Measurements from ENCODE around the gene NDUFB11.

NDUFB11 gene

GRCh38 chrX:47176101-47176740 lies 31.7 kb upstream of the NDUFB11 start:
- H3K27ac ChIP-seq = no peak overlapping the region
- no peak for DNase-seq (ENCODE audit: low spot score)
- CTCF ChIA-PET = no interaction called here
- POLR2A ChIA-PET (ENCODE audit: low non-redundant PET) = no interaction called here
- TF ChIP-seq CTCF (conservative IDR thresholded peaks at IDR 0.05; ENCODE audit: low read depth) = no peak

DNA sequence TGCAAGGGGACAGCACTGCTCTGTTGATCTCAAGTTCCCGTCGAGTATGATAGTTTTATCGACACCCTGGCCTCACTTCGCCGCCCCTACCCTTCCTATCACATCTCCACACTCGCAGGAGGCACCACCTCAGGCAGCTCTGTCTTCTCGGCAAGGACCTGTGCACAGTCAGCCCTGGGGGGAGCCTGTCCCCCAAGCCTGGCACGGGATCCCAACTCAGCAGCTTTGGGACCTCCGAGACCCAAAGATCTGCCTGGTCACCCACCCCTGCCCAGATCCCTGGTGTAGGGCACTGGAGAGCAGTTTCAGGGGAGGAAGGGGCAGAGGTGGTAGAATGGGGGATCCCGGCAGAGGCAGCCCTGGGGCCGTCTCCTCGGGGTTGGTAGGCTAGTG lies 31.1 kb upstream of the NDUFB11 start:
- DNase-seq (ENCODE audit: low spot score) = no peak
- ChIA-PET CTCF (no interaction called here), POLR2A (ENCODE audit: low non-redundant PET) (no interaction called here)
- H3K27ac ChIP-seq = no peak overlapping the region
- TF ChIP-seq CTCF (conservative IDR thresholded peaks at IDR 0.05; ENCODE audit: low read depth) = no peak

DNA sequence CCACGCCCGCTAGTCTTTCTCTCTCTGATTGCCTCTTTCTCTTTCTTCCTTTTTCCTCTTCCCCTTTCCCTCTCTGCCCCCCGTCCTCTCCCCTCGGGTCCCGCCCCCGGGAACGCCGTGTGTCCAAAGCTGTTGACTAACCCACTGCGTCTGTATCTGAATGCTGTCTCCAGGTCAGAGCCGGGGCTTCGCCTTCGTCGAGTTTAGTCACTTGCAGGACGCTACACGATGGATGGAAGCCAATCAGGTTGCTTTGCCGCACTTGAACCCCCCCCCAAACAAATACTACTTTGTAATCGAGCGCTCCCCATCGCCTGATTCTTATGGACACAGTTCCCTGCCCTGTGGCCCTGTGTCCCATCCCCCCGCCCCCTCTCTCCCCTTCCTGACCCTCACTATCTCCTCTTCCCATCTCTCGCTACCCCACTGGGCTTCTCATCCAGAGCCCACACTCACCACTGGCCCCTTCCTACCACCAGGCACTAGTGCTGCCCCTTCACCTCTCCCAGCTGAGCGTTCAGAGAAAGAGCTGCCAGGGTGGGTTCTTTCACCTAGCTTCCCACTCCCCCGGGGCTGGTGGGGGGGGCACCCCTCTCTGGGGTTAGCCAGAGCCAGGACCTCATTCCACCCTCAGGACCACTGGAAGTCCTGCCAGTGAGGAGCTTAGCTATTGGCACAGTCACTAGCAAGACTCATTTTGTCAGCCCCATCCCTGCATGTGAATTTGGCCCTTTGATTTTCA lies 30.5 kb upstream of the NDUFB11 start:
- DNase-seq (ENCODE audit: low spot score) = no peak
- CTCF ChIA-PET = no interaction called here
- no peak for TF ChIP-seq CTCF (conservative IDR thresholded peaks at IDR 0.05; ENCODE audit: low read depth)
- POLR2A ChIA-PET (ENCODE audit: low non-redundant PET) = no interaction called here
- H3K27ac ChIP-seq = no peak overlapping the region

- DNase-seq (ENCODE audit: low spot score) = no peak
- ChIA-PET CTCF (no interaction called here), POLR2A (ENCODE audit: low non-redundant PET) (no interaction called here)
- H3K27ac ChIP-seq = no peak overlapping the region
- no peak for TF ChIP-seq CTCF (conservative IDR thresholded peaks at IDR 0.05; ENCODE audit: low read depth)
Measured at GRCh38 chrX:47174376-47174775, 29.9 kb upstream of the NDUFB11 start.

- H3K27ac ChIP-seq = no peak overlapping the region
- POLR2A ChIA-PET (ENCODE audit: low non-redundant PET) = no interaction called here
- DNase-seq (ENCODE audit: low spot score) = no peak
- CTCF ChIA-PET = no interaction called here
- no peak for TF ChIP-seq CTCF (conservative IDR thresholded peaks at IDR 0.05; ENCODE audit: low read depth)
Measured at GRCh38 chrX:47172971-47173792, 28.7 kb upstream of the NDUFB11 start.

DNA sequence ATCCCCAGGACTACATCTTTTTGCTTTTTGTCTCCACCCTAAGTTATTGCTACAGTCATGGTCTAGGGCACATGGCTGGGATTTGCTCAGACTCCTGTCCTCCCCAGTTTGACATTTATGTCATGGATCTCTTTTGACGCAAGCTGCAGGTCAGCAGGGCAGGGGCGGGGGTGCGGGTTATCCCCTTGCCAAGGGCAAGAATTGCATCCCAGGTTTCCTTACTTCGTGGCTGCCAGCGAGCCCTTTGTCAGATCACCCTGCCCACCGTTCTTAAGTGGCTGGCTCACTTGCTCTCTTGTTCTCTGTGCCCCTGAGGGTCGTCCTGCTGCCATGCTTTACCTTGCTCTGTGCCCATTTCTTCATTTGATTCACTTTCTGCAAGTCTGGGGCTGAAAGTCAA lies 28.0 kb upstream of the NDUFB11 start:
- H3K27ac ChIP-seq = no peak overlapping the region
- no peak for DNase-seq (ENCODE audit: low spot score)
- no peak for TF ChIP-seq CTCF (conservative IDR thresholded peaks at IDR 0.05; ENCODE audit: low read depth)
- POLR2A ChIA-PET (ENCODE audit: low non-redundant PET) = no interaction called here
- CTCF ChIA-PET = no interaction called here
